Activated CD4-positive, alpha-beta T cell treated with anti-CD3 and anti-CD28 coated beads, Interleukin-2, amount 50 U/mL, for 1 hour (primary cell): ENCODE data around the gene FOXRED1.

Source experiments
- DNase-seq: peaks from one replicate; pipeline ENCODE4 v3.0.0-alpha.2; 2020

Gene FOXRED1

DNA sequence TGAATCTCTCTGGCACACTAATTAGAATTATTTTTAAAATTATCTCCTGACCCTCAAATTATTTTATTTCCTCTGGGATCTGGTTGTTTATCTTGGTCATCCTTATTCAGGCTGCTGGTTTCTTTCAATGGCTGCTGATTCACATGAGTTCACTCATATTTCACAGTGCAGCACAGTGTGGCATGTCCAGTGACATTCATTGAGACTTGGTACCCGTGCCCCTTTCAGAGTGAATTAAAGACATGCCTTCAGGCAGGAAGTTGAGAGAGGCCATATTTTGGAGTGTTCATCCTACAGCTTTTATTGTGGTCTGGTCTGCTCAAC is 48.4 kb downstream of the FOXRED1 start:
- no peak for DNase-seq

DNA sequence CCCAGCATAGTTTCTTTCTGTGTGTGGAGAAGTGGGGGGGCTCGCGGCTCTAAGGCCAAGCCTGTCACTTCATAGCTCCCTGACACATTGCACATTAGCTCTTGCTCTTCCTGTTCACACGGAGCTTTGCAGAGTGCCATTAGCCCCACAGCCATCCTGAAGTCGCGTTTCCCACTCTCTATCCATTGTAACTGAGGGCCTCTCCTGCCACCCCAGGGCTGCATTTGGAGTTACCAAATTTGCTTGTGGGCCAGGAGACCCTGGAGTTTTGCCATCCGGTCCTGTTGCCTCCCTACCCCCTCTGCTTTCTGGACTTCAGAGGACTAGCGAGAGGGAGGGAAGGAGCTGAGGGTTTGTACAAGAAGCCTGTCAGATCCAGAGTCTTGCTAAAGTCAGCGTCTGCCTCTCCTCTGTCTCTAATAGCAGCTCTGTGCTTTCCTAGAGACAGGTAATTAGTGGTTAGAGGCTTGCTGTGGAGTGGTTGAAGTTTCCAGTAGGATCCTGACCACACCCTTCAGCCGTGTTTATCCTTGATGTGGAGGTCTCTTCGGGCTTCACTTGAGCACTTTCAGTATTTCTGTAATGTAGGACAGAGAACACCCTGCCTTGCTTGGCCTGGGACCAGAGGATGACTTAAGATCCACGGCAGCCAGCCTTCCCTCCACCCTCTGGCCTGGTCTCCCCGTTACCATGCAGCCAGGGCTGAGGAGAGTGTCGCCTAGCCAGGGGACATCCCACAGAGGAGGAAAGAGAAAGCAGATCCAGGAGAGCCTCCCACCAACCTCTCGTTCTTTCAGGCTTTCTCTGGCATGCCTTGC is 49.0 kb downstream of the FOXRED1 start:
- no peak for DNase-seq

DNA sequence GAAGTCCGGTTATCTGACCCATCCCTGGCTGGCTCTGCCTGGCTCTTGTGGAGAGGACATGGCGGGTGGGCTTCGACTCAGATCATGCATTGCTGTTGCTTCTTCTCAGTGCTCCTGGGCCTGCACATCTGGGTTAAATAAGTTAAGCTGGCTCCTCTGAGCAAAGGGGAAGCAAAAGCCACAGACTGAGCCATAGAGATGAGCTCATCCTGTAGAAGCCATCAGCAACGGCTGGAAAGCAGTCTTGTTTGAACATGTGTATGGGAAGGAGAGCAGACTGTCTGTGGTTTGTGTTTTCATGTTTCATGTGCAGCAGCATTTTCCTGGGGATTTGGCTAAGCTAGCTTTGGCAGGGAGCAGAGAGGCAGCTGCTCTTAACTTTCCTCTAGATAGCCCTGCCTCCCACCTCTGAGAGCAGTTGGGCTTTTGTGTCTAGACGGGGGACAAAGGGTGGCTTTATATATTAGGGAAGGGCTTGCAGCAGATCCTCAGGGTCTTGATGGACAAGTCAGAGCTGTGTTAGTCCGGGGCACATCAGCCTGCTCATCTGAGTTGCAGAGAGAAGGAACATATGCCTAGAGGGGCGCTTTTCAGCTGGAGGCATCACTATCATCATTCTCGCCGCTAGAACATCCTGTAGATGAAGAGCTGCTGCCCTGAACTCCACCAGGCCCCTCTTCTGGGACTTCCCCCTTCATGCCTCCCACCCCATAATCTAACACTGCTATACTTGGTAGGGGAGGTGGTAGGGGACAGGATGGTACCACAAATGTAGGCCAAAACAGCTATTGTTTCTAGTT is 49.8 kb downstream of the FOXRED1 start:
- DNase-seq = no peak

DNA sequence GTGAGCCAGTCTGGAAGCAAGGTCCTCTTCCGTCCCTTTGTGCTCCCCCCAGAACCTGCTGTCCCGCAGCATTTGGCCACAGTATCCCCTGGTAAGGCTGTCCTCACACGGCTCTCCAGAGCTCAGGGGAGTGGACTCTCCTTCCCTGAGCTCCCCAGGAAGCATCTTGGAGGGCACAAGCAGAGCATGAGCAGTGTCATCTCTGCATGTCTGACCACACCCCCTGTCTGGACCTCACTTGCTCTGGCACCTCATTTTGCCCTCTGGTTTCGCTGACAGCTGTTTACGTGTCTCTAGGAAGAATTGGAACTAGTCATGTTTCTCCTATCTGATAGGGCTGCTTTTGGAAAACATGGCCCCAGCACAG is 50.4 kb downstream of the FOXRED1 start:
- DNase-seq = no peak

DNA sequence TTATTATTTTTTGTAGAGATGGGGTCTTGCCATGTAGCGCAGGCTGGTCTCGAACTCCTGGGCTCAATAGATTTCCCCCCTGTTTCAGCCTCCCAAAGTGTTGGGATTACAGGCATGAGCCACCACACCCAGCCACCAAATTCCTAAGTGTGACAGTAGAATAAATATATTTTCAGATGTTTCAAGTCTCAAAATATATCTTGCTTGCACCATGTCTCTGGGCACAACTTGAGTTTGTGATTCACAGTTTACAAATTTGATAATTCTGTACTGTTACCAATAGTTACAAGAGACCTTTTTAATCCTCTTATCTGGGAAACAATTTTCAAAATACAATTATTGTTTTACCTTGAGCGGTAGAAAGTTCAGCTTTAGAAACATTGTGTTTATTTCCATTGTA is 54.0 kb downstream of the FOXRED1 start:
- no peak for DNase-seq

DNA sequence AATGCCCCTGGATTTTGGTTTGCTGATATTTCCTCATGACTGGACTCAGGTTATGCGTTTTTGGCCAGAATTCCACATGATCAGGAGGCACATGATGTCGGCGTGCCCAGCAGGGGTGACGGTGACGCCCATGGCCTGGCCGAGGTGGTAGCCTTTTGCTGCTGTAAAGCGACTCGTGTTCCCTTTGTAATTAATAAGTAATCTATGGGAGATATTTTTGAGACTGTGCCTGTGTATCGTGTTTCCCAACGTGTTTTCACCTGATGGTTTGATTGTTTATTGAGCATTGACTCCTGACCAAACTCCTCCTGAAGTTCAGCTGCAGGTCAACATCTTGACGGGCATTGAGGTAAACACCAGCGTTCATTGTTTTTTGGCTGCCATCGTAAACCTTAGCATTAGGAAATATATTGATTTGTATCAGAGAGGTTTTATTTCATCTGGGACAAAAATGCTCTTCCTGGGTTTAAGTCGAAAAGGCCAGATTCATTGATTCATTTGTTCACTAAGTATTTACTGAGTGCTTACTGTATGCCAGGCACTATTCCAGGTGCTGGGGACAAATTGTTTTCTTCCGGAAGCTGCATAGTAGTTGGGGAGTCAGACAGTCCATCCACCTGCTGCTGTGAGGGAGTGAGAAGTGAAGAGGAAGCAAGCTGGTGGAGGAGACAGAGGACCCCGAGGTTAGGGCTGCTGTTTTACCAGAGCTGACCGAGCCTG is 58.5 kb downstream of the FOXRED1 start:
- DNase-seq = no peak
